Measurements from ENCODE around the gene CLDN19. TPM values are rescaled to one million over a fixed set of nuclear protein-coding genes. Genes with fewer than 3 reads are reported as not detected.

CLDN19 gene
- total RNA-seq, 1 experiment from 2014 or later, result 0.05 TPM

DNA sequence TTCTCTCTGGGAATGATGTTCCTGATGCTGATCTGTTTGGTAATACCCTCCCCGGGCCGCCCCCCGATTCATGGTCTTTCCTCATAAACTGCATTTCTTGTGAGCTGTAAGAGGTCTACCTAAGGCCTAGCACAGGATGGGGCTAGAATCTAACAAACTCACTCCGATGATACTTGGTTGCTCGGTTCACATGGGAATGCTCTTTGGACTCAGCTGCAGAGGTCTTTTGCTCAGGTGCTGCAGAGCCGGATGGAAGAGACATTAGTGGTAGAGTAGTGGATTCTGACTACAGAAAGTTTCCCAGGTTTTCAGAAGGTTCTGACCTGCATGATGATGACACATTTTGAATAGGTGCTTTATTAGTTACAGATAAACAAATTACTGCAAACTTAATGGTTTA lies 36.5 kb upstream of the CLDN19 start:
- DNase-seq (ENCODE audit: low read depth, low spot score), result no peak
- TF ChIP-seq SIN3A (IDR thresholded peaks at IDR 0.05; ENCODE audit: borderline replicate concordance, insufficient read depth, low read depth, low read length) (no peak), TCF7L2 (IDR thresholded peaks at IDR 0.05; ENCODE audit: low read depth, low read length) (no peak), POLR2AphosphoS5 (IDR thresholded peaks at IDR 0.05; ENCODE audit: low read depth, low read length) (no peak)
- TF ChIP-seq, protein P1, sequence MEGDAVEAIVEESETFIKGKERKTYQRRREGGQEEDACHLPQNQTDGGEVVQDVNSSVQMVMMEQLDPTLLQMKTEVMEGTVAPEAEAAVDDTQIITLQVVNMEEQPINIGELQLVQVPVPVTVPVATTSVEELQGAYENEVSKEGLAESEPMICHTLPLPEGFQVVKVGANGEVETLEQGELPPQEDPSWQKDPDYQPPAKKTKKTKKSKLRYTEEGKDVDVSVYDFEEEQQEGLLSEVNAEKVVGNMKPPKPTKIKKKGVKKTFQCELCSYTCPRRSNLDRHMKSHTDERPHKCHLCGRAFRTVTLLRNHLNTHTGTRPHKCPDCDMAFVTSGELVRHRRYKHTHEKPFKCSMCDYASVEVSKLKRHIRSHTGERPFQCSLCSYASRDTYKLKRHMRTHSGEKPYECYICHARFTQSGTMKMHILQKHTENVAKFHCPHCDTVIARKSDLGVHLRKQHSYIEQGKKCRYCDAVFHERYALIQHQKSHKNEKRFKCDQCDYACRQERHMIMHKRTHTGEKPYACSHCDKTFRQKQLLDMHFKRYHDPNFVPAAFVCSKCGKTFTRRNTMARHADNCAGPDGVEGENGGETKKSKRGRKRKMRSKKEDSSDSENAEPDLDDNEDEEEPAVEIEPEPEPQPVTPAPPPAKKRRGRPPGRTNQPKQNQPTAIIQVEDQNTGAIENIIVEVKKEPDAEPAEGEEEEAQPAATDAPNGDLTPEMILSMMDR (IDR thresholded peaks at IDR 0.05), result no peak
- TF ChIP-seq, protein P2, sequence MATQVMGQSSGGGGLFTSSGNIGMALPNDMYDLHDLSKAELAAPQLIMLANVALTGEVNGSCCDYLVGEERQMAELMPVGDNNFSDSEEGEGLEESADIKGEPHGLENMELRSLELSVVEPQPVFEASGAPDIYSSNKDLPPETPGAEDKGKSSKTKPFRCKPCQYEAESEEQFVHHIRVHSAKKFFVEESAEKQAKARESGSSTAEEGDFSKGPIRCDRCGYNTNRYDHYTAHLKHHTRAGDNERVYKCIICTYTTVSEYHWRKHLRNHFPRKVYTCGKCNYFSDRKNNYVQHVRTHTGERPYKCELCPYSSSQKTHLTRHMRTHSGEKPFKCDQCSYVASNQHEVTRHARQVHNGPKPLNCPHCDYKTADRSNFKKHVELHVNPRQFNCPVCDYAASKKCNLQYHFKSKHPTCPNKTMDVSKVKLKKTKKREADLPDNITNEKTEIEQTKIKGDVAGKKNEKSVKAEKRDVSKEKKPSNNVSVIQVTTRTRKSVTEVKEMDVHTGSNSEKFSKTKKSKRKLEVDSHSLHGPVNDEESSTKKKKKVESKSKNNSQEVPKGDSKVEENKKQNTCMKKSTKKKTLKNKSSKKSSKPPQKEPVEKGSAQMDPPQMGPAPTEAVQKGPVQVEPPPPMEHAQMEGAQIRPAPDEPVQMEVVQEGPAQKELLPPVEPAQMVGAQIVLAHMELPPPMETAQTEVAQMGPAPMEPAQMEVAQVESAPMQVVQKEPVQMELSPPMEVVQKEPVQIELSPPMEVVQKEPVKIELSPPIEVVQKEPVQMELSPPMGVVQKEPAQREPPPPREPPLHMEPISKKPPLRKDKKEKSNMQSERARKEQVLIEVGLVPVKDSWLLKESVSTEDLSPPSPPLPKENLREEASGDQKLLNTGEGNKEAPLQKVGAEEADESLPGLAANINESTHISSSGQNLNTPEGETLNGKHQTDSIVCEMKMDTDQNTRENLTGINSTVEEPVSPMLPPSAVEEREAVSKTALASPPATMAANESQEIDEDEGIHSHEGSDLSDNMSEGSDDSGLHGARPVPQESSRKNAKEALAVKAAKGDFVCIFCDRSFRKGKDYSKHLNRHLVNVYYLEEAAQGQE (IDR thresholded peaks at IDR 0.05; ENCODE audit: insufficient read depth in 1 of 2, low read depth in 2 of 2, low read length in 1 of 2), result no peak
- no peaks in the 10 kb centered on the region for H3K4me1 ChIP-seq (ENCODE audit: control insufficient read depth, insufficient read depth, low read length)
- H3K36me3 ChIP-seq (ENCODE audit: control insufficient read depth, insufficient read depth, low read length), result peaks cover 4% of the 10 kb centered on the region; the same call in 1 of the 2 replicates
- no peak overlapping the region for H3K4me3 ChIP-seq (ENCODE audit: low read depth in 2 of 2, low read length in 2 of 2)
- BruUV-seq (replicated peaks), result no TSS peak
- no peak overlapping the region for H3K27ac ChIP-seq (ENCODE audit: low read length)
- in situ Hi-C loops (cut with HindIII; ENCODE audit: low pct_unique_long_range_greater_than_20kb, low sequenced_read_pairs), result no loop called here
- H3K9me3 ChIP-seq (ENCODE audit: control insufficient read depth, insufficient read depth, low read depth, low read length), result no peaks in the 10 kb centered on the region
- CTCF ChIA-PET, result interaction anchor here (1.4 kb wide), 1 partner anchor 297 kb away, joined by 7 read pairs; no protein-coding TSS in a partner anchor
- intact Hi-C loops (cut with micrococcal nuclease; ENCODE audit: unreplicated experiment), result loop anchor here (5.0 kb wide), 1 partner anchor 296 kb away; no protein-coding TSS in a partner anchor
- ATAC-seq, result no peak
- no peaks in the 10 kb centered on the region for H3K27me3 ChIP-seq (ENCODE audit: control insufficient read depth, insufficient read depth, low read length)
- POLR2A ChIA-PET, result interaction anchor here (0.6 kb wide), 1 partner anchor 113 kb away, joined by 3 read pairs; no protein-coding TSS in a partner anchor

DNA sequence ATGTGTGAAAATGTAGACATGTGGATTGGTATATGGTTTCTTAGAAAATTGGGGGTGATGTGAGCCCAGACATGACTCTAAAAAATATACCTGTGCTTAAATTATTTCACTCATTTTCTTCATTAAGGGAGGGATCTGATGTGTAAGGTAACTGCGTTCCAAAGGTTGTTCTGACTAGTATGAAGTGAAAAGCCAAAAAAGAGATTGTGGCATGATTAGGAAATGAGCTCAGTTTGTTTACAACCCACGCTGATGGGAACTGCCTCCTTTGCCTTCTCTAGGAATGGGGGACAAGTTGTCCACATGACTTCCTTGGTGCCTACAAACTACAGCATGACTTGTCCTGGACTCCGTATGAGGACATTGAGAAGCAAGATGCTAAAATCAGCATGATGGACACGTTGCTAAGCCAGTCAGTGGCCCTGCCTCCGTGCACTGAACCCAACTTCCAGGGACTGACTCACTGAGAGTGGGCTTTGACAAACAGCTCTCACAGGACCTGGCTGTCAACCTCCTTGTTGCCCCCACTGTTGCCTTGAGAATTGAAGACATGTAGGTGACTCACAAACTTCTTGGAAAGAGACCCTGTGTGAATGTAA lies 35.0 kb upstream of the CLDN19 start:
- CTCF ChIA-PET, result no interaction called here
- H3K9me3 ChIP-seq (ENCODE audit: control insufficient read depth, insufficient read depth, low read depth, low read length), result no peaks in the 10 kb centered on the region
- no peak overlapping the region for H3K4me3 ChIP-seq (ENCODE audit: low read depth in 2 of 2, low read length in 2 of 2)
- ATAC-seq (no peak), DNase-seq (ENCODE audit: low read depth, low spot score) (no peak)
- no peaks in the 10 kb centered on the region for H3K27me3 ChIP-seq (ENCODE audit: control insufficient read depth, insufficient read depth, low read length)
- TF ChIP-seq, protein P1 (IDR thresholded peaks at IDR 0.05), result no peak
- TF ChIP-seq SIN3A (IDR thresholded peaks at IDR 0.05; ENCODE audit: borderline replicate concordance, insufficient read depth, low read depth, low read length) (no peak), TCF7L2 (IDR thresholded peaks at IDR 0.05; ENCODE audit: low read depth, low read length) (no peak), POLR2AphosphoS5 (IDR thresholded peaks at IDR 0.05; ENCODE audit: low read depth, low read length) (no peak)
- TF ChIP-seq, protein P2 (IDR thresholded peaks at IDR 0.05; ENCODE audit: insufficient read depth in 1 of 2, low read depth in 2 of 2, low read length in 1 of 2), result no peak
- in situ Hi-C loops (cut with HindIII; ENCODE audit: low pct_unique_long_range_greater_than_20kb, low sequenced_read_pairs), result no loop called here
- H3K4me1 ChIP-seq (ENCODE audit: control insufficient read depth, insufficient read depth, low read length), result no peaks in the 10 kb centered on the region
- peaks cover 4% of the 10 kb centered on the region; the same call in 1 of the 2 replicates for H3K36me3 ChIP-seq (ENCODE audit: control insufficient read depth, insufficient read depth, low read length)
- intact Hi-C loops (cut with micrococcal nuclease; ENCODE audit: unreplicated experiment), result loop anchor here (5.0 kb wide), 1 partner anchor 297 kb away; no protein-coding TSS in a partner anchor
- no peak overlapping the region for H3K27ac ChIP-seq (ENCODE audit: low read length)
- no TSS peak for BruUV-seq (replicated peaks)
- POLR2A ChIA-PET, result no interaction called here
